IPS DF 19.7 (cell line): ENCODE measurements around the gene JOSD2.

Source experiments
- DNase-seq: peaks from one replicate; pipeline ENCODE4 v3.0.0-alpha.2; 2013; ENCODE audit warnings: low read depth, low spot score

The JOSD2 gene

DNA sequence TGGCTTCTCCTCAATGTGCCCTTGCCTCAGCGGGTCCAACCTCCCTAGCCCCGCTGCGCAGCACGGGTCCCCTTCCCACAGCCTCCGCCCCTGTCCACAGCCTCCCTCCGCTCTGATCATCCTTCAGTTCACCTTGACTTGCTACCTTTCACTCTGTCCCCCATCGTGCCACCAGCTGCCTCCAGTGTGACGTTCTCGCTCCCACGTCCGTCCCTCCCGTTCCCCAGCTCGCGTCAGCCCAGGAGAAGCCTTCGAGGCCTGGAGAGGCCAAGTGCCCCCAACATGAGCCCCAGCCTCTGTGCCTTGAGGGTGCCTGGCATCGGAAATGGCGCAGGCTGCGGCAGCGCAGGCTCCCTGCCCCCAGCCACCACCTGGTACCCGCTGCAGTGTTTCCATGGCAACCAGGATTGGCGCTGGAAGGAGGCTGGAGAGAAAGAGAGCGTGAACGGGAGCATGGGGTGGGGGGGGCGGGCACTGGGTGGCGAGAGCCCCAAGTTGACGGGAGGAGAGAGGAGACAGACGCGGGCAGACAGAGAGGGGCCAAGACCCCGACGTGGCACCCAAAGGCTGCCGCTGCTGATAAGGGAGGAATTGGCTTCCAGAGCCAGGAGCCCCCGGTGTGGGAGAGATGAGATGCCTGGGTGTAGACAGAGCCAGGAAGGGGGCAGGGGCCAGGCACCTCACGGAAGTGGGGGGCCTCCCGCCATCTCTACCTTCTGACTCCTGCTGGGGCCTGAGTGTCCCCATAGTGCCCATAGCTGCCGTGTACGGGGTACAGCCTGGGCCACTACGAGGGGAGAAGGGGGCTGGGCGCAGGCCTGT is 3.6 kb upstream of the JOSD2 start:
- DNase-seq = no peak

GRCh38 chr19:50513746-50514345 is 2.9 kb upstream of the JOSD2 start, which contains the start of gene ASPDH:
Gene ASPDH, minus strand, starts transcription at chr19:50513913. Its CDS starts 90 bp downstream, at chr19:50513823.
- no peak for DNase-seq

DNA sequence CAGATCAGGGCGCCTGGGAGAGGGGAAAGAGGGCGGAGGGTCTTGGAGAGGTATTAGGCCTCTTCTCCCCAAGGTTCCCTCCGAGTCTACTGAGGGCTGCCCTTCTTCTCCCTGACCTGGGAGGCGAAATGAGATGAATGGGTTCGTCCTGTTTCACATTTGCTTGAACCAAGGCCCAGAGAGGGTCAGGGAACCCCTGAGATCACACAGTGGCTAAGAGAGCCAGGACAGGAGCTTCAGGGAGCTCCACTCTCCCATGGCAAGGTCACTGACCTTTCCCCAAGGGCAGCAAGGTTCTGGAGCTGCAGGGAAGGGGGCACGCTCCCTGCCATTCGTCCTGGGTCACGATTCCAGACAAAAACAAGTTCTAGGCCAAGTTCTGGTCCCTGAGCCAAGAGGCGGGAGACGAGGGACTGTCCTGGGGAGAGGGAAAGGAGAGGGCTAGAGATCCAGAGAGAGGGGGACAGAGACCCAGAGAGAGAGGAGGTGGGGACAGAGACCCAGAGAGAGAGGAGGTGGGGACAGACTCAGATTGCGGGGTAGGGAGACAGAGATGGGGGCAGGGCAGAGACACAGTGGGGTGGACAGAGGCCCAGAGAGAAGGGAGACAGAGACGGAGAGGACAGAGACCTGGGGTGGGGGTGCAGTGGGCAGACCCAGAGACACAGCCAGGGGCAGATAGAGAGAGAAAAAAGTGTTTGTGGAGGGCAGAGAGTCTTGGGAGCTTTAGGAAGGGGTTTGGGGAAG is 2.2 kb upstream of the JOSD2 start:
- DNase-seq = no peak

DNA sequence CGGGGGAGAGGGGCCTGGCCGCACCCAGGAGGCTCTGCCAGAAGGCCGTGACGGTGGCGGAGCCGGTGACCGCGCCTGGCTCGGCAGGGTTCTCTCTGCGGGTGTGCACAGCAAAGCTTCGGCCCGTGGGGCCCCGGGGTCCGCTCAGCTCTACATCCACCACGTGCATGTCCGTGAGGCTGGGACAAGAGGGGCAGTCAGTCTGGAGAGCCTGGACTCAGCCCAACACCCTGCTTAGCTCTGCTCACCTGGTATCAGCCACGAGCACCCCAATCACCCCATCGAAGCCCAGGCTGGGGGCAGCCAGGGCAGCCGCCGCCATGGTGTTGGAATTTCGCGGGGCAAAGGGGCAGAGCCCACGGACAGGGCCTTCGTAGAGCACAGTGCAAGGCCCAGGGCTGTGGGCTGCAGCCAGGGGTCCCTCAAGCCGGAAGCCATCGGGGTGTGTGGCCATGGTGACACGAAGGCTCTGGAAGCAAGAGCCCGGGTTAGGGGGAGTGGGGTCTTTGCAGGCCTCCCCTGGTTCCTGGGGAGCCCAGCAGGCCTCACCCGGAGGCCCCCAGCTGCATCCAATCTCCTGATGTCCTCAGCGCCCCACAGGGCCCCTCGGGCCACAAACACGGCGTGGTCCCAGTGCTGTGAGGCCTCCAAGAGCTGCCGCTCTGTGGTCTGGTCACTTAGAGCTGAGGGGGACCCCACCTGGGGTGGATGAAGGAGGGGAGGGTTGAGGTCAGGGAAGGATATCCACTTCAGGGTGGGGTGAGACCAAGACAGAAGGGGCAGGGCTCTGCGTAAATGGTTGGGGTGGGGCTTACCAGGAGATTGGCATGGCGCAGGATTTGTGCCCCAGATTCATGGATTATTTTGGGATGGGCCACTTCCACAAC is 1.4 kb upstream of the JOSD2 start:
- no peak for DNase-seq

- peak; percentile 65 for DNase-seq
Measured at GRCh38 chr19:50510700-50511068, 307 bp downstream of the JOSD2 start.

- DNase-seq = no peak
Measured at GRCh38 chr19:50510121-50510670, 795 bp downstream of the JOSD2 start.

DNA sequence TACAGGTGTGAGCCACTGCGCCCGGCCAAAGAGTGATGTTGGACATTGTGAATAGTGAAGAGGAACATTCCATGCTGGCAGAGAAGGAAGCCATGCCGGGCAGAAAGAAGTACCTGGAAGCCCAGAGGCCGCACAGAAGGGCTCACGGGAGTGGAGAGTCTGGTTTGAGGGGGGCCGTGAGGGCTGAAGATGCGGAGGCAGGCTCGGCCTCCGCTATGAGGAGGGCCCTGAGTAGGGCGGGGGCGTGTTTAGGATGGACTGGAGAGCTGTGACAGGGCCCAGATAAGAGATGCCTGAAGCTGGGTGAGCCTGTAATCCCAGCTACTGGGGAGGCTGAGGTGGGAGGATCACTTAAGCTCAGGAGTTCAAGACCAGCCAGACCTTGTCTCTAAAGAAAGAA is 1.6 kb downstream of the JOSD2 start:
- no peak for DNase-seq

GRCh38 chr19:50508843-50509190 is 2.2 kb downstream of the JOSD2 start:
- DNase-seq = no peak

GRCh38 chr19:50507376-50507775 is 3.6 kb downstream of the JOSD2 start:
- no peak for DNase-seq

- no peak for DNase-seq
Measured at GRCh38 chr19:50506700-50507099, 4.3 kb downstream of the JOSD2 start.

- DNase-seq = no peak
Measured at GRCh38 chr19:50505856-50506611, 5.0 kb downstream of the JOSD2 start.

DNA sequence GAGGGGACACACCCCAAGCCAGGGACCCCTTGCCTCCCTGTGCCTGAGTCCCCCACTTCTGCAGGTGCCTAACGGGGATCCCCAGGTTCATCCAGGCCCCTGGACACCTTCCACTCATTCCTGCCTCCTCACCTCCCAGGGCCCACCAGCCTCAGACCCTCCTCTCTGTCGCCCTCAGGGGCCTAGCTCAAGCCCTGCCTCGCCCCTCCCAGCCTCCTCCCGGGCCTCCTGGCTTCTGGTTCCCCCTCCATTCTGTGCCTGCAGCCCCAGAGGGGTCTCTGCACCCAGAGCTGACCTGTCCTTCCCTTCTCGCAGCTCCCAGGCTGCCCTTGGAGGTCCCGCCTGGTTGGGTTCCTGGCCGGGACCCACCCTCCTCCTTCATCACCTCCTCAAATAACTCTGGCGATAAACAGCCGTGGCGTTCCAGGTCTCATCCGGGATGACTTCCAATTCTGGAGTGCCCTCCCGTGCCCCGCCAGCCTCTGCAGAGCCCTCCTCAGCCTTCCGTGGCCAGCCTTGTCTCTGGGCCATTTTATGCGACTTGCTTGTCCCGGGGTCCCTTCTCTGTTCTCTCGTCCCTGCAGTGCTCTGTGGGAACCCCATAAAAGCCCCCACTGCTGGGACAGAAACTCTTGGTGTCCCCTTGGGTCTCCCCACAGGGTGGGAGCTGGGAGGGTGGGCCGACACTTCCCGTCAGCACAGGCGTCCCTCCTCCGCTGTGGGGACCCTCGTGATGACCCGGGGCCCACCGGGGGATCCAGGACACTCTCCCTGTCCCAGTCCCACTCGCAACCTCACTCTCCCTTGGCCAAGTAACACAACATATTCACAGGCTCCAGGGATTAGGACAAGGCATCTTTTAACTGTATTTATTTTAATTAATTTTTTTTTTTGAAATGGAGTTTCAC is 9.2 kb downstream of the JOSD2 start:
- no peak for DNase-seq

GRCh38 chr19:50501186-50501567 is 9.8 kb downstream of the JOSD2 start:
- DNase-seq = no peak

DNA sequence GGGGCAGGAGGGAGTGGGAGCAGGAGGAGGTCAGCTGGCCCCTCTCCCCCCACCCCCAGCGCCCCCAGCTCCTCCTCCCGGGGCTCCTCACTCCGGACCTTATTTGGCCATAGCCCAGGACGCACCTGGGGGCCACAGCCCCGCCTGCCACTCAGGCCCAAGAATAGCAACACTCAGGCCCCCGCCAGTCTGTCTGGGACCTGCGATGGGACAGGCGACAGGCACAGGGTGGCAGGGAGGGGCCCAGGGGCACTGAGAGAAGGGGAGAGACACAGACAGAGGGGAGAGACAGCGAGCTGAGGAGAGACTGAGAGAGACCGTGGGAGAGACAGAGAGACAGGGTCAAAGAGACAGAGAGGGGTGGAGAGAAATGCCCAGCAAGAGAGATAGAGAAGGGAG is 10.2 kb downstream of the JOSD2 start:
- no peak for DNase-seq

DNA sequence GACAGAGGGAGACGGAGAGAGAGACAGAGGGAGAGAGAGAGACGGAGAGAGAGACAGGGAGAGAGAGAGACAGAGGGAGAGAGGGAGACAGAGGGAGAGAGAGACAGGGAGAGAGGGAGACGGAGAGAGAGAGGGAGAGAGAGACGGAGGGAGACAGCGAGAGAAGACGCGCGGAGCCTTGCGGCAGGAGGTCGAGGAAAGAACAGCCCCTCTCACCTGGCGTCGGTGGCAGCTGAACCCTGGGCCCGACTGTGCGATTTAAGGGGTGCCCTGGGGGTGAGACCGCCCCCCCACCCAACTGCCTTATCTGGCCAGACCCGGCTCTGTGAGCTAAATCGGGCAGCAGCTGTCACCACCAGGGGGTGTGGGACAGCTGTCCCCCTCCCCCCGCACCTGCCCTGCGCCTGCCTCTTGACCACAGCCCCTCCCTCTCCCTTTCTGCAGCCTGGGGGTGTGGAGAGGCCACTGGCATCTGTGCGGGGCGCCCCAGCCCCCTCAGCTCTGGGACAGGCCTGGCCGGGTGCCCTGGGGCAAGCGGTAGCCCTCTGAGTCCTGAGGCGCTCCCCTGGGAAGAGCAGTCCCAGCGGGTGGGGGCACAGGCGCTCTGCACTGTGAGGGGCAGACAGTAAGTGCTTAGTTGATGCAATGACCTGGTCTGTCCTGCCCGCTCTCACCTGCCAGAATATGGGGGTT is 10.8 kb downstream of the JOSD2 start:
- DNase-seq = no peak

GRCh38 chr19:50498219-50499056 is 12.6 kb downstream of the JOSD2 start:
- no peak for DNase-seq

DNA sequence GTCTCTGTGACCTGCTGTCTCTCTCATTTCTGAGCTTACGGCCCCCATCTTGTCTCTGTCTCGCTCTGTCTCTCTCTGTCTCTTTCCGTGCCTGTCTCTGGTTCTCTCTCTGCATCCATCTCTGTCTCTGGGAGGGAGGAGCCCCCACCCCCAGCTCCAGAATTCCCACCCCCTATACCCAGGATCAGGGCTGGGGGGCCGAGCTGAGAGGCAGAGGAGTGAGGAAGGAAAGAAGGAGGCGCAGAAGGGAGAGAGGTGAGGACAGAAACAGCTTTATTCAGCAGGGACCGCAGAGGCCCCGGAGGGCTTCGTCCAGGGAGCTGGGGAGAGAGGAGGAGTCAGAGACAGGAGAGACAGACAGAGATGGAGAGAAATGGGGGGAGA is 14.0 kb downstream of the JOSD2 start:
- DNase-seq = no peak
